Measurements from ENCODE around the gene CNNM1.

Gene CNNM1

GRCh38 chr10:99375426-99375825 is 46.3 kb downstream of the CNNM1 start:
- DNase-seq: no peak

GRCh38 chr10:99382176-99382575 is 53.0 kb downstream of the CNNM1 start:
- DNase-seq: no peak

- no peak for DNase-seq
Measured at GRCh38 chr10:99387071-99387470, 57.9 kb downstream of the CNNM1 start.

- no peak for DNase-seq
Measured at GRCh38 chr10:99387541-99387940, 58.4 kb downstream of the CNNM1 start.

GRCh38 chr10:99389729-99390480 is 60.7 kb downstream of the CNNM1 start:
- no peak for DNase-seq

GRCh38 chr10:99391346-99391745 is 62.2 kb downstream of the CNNM1 start:
- no peak for DNase-seq

GRCh38 chr10:99393036-99393435 is 63.9 kb downstream of the CNNM1 start:
- DNase-seq: no peak

GRCh38 chr10:99393683-99394082 is 64.5 kb downstream of the CNNM1 start:
- DNase-seq: no peak

- no peak for DNase-seq
Measured at GRCh38 chr10:99394256-99394655, 65.1 kb downstream of the CNNM1 start.

GRCh38 chr10:99394761-99395386 is 65.7 kb downstream of the CNNM1 start:
- no peak for DNase-seq

- no peak for DNase-seq
Measured at GRCh38 chr10:99395750-99396445, 66.7 kb downstream of the CNNM1 start.

GRCh38 chr10:99396471-99396870 is 67.3 kb downstream of the CNNM1 start:
- DNase-seq: no peak

GRCh38 chr10:99399664-99400063 is 70.5 kb downstream of the CNNM1 start:
- DNase-seq: no peak

- no peak for DNase-seq
Measured at GRCh38 chr10:99403674-99404073, 74.5 kb downstream of the CNNM1 start.

GRCh38 chr10:99406149-99406548 is 77.0 kb downstream of the CNNM1 start:
- no peak for DNase-seq

GRCh38 chr10:99410146-99410545 is 81.0 kb downstream of the CNNM1 start:
- DNase-seq: no peak

GRCh38 chr10:99410876-99411275 is 81.7 kb downstream of the CNNM1 start:
- DNase-seq: no peak

GRCh38 chr10:99411546-99411945 is 82.4 kb downstream of the CNNM1 start:
- no peak for DNase-seq

GRCh38 chr10:99412099-99412498 is 82.9 kb downstream of the CNNM1 start:
- DNase-seq: no peak

GRCh38 chr10:99418910-99419624 is 89.9 kb downstream of the CNNM1 start:
- no peak for DNase-seq

- no peak for DNase-seq
Measured at GRCh38 chr10:99419688-99420087, 90.5 kb downstream of the CNNM1 start.

- no peak for DNase-seq
Measured at GRCh38 chr10:99421233-99421739, 92.1 kb downstream of the CNNM1 start.

GRCh38 chr10:99422529-99423096 is 93.5 kb downstream of the CNNM1 start:
- no peak for DNase-seq
